Measurements from ENCODE around the gene KRT32.

Gene KRT32

GRCh38 chr17:41492351-41492750, 25.2 kb upstream of the KRT32 start:
- DNase-seq, result no peak

GRCh38 chr17:41491476-41491875, 24.3 kb upstream of the KRT32 start:
- no peak for DNase-seq

- DNase-seq, result no peak
Observed at GRCh38 chr17:41490000-41490990, 23.1 kb upstream of the KRT32 start.

GRCh38 chr17:41489531-41489930, 22.3 kb upstream of the KRT32 start, which contains the start of gene KRT36:
TSS of gene KRT36 (minus strand) at chr17:41489910. CDS start at chr17:41489864, 46 bp downstream.
- no peak for DNase-seq

GRCh38 chr17:41486809-41487530, 19.8 kb upstream of the KRT32 start:
- no peak for DNase-seq

GRCh38 chr17:41486316-41486715, 19.1 kb upstream of the KRT32 start:
- no peak for DNase-seq

- no peak for DNase-seq
Observed at GRCh38 chr17:41484920-41485904, 18.0 kb upstream of the KRT32 start.

- no peak for DNase-seq
Observed at GRCh38 chr17:41483991-41484826, 17.0 kb upstream of the KRT32 start.

GRCh38 chr17:41483531-41483930, 16.3 kb upstream of the KRT32 start:
- DNase-seq, result no peak

- no peak for DNase-seq
Observed at GRCh38 chr17:41481036-41481435, 13.8 kb upstream of the KRT32 start, which contains the start of gene KRT35. TSS of gene KRT35 (minus strand) at chr17:41481151. CDS start at chr17:41481097, 54 bp downstream.

- DNase-seq, result no peak
Observed at GRCh38 chr17:41480581-41480980, 13.4 kb upstream of the KRT32 start.

- no peak for DNase-seq
Observed at GRCh38 chr17:41480136-41480535, 12.9 kb upstream of the KRT32 start.

GRCh38 chr17:41478237-41478636, 11.1 kb upstream of the KRT32 start:
- DNase-seq, result no peak

- no peak for DNase-seq
Observed at GRCh38 chr17:41476866-41477815, 10.0 kb upstream of the KRT32 start.

GRCh38 chr17:41475421-41475820, 8.2 kb upstream of the KRT32 start:
- no peak for DNase-seq

GRCh38 chr17:41474863-41475262, 7.7 kb upstream of the KRT32 start:
- no peak for DNase-seq

- DNase-seq, result no peak
Observed at GRCh38 chr17:41468346-41468745, 1.2 kb upstream of the KRT32 start.

GRCh38 chr17:41467561-41467960, 375 bp upstream of the KRT32 start:
- no peak for DNase-seq

GRCh38 chr17:41464682-41465081, 2.5 kb downstream of the KRT32 start:
- peak in 1 of 2 experiments; percentile 37 for DNase-seq

GRCh38 chr17:41464173-41464572, 3.0 kb downstream of the KRT32 start:
- DNase-seq, result no peak
